Jurkat, Clone E6-1 (cell line): ENCODE data around the gene WDFY2.
"Not testable (repeated sequence)": the region's sequence is repeated elsewhere in the genome, so short reads cannot be mapped to it uniquely, and the experiment has no call there.

ENCODE experiments used
- DNase-seq: peaks from one replicate; pipeline ENCODE4 v3.0.0-alpha.2; 2011; ENCODE audit warnings: low read depth, low spot score
- H3K4me3 ChIP-seq: 2 replicates; pipeline ENCODE4 v1.5.1; 2011; ENCODE audit warnings: mild to moderate bottlenecking, low read length, control low read depth, moderate library complexity

Gene WDFY2

DNA sequence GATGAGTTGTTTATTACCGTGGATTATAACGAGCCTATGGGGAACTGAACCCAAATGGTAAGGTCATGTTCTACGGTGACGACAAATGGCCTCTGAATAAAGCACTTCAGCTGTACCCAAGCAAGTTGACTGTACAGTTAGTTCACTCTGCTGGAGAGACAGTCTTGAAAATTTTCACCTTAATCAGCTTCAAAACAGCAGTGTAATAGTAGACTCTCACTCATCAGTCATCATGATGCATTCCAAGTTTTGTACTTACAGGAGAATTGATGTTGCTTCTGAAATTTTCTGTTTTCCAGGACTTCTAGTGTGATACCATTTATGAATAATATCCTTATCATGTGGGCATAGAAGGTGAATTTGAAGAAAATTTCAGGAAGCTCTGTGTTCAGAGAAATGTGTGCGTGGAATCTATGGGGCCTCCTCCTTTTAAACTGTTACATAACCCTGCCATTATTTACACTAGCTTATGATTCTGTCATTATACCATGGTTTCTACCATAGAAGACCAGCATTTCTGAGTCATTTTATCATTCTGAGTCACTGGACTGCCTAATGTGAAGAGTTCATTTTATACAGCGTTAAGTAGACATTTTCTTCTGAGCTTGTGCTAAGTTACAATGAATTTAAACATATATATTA, 96.9 kb downstream of the WDFY2 start:
- no peak overlapping the region for H3K4me3 ChIP-seq
- DNase-seq: no peak

GRCh38 chr13:51682686-51683085, 98.4 kb downstream of the WDFY2 start:
- no peak for DNase-seq
- H3K4me3 ChIP-seq: no peak overlapping the region

DNA sequence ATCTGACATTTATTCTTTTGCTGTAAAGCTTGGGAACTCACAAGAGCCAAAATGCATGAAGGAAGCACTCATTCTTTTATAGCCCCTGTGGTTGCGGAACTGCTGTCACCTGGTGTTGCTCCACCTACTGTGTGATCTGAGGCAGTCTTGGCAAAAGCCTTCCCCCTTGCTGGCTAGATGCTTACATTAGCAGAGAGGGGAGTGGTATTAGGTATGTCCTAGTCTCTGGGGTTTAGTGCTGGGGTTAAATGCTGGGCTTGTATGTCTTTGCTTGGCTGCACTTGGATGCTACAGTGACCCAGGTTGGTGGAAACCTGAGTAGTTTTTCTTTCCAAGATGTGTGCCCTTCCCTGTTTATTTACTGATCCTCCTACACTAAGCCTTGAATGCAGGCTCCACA, 99.3 kb downstream of the WDFY2 start:
- no peak for DNase-seq

DNA sequence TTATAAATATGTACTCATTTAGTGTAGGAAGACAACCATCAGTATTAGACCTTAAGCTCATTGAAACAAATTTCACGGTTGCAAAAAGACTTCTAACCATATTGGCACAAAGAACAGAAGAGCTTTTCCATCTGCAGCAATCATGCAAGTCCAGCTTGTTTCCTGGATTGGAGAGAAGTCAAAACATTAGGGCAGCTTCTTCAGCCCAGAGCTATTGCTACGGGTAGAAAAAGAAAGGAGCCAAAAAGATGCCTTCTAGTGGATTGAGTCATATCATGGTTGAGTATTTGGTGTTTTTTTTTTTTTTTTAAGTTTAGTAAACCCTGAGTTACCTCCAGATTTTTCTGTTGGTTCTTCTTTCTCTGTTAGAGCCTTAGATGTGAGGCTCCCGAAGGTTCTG, 99.8 kb downstream of the WDFY2 start:
- no peak overlapping the region for H3K4me3 ChIP-seq
- no peak for DNase-seq

More for the DNA sequence above, 99.3 kb downstream of the WDFY2 start:
- H3K4me3 ChIP-seq: no peak overlapping the region

DNA sequence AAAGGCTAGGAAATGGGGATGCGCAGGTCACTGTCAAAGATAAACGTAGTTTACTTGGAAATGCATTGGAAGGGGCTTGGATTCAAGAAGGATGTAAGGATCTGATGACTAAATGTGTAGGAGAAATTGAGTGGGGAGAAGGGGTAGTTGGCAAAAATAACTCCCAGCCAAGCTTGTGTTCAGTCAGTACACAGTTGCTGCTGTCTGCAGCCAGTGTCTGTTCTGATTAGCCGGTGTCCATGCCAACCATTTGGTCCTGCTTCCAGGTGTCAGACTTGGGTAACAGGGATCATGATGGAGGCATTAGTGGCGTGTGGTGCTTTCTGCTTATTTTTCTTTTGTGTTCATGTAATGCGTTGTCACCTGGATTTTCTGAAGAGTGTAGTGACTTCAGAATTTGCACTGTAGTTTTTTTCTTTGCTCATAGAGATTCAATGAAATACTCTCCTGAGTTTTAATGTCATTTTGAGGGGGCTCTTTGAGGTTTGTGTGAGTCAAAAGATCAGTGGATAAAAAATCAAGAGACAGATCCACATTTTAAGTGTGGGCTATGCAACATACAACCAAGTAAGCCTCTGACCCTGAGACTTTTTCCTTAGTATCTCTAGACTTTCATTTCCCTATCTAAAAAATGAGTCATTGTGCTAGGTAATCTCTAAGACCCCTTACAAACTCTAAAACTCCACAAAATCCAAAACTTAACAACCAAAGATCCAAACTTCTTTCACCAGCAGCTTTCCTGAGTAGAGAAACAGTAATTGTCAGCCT, 103.9 kb downstream of the WDFY2 start:
- H3K4me3 ChIP-seq: no peak overlapping the region
- DNase-seq: no peak

DNA sequence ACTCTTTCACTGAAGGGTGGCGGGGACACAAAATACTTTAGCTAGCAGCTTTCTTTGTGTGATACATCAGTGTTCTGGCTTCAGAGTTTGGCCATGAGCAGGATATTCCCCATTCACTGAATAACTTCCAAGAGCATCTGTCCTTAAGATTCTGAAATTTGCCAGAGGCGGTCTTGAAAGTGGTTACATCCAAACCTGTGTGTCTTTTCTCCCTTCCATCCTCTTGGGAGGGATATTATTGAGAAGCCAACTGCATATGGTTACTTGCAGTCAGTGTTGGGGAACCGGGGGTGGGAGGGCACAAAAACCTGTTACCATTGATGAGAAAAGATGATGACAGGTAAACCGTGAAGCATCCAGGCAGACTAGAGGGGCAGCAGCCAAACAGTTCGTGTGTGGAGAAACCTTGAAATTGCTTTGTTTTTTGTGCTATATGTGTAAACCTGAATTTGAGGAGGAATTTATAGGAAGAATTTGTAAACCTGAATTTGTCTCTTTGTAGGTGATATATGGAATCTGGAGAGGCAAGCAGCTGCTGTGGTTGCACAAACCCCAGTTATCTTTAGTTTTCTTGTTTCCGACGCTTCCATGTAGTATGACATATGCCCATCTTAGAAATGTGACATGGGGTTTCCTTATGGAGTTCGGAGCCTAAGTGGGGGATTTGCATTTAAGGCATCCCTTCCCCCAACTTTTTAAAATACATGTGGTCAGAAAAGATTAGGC, 104.8 kb downstream of the WDFY2 start:
- no peak for DNase-seq
- H3K4me3 ChIP-seq: no peak overlapping the region

- DNase-seq: no peak
- no peak overlapping the region for H3K4me3 ChIP-seq
These were observed 105.4 kb downstream of the WDFY2 start for GRCh38 chr13:51689663-51689996.

DNA sequence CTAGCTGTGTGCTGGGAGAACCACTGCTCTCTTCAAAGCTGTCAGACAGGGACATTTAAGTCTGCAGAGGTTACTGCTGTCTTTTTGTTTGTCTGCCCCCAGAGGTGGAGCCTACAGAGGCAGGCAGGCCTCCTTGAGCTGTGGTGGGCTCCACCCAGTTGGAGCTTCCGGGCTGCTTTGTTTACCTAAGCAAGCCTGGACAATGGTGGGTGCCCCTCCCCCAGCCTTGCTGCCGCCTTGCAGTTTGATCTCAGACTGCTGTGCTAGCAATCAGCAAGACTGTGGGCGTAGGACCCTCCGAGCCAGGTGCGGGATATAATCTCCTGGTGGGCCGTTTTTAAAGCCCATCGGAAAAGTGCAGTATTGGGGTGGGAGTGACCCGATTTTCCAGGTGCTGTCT, 111.4 kb downstream of the WDFY2 start:
- H3K4me3 ChIP-seq, DNase-seq: not testable (repeated sequence)

DNA sequence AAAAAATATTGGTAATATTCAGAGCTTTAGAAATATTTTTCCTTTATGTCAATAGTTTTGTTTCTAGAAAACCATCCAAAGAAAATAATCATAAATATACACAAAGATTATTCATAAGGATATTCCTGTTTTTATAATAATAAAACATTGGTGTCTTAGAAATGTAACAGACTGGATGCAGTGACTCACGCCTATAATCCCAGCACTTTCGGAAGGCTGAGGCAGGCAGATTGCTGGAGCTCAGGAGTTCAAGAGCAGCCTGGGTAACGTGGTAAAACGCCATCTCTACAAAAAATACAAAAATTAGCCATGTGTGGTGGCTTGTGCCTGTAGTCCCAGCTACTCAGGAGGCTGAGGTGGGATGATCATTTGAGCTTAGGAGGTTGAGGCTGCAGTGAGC, 112.9 kb downstream of the WDFY2 start:
- no peak for DNase-seq

GRCh38 chr13:51697855-51698254, 113.6 kb downstream of the WDFY2 start:
- no peak overlapping the region for H3K4me3 ChIP-seq
- no peak for DNase-seq

More for the DNA sequence above, 112.9 kb downstream of the WDFY2 start:
- H3K4me3 ChIP-seq: no peak overlapping the region

GRCh38 chr13:51698352-51698751, 114.1 kb downstream of the WDFY2 start:
- no peak for DNase-seq
- H3K4me3 ChIP-seq: no peak overlapping the region

- no peak for DNase-seq
- no peak overlapping the region for H3K4me3 ChIP-seq
These were observed 120.4 kb downstream of the WDFY2 start for GRCh38 chr13:51704399-51705313.

GRCh38 chr13:51707461-51707860, 123.2 kb downstream of the WDFY2 start:
- no peak overlapping the region for H3K4me3 ChIP-seq
- DNase-seq: no peak

GRCh38 chr13:51713807-51714206, 129.5 kb downstream of the WDFY2 start:
- no peak overlapping the region for H3K4me3 ChIP-seq
- no peak for DNase-seq

DNA sequence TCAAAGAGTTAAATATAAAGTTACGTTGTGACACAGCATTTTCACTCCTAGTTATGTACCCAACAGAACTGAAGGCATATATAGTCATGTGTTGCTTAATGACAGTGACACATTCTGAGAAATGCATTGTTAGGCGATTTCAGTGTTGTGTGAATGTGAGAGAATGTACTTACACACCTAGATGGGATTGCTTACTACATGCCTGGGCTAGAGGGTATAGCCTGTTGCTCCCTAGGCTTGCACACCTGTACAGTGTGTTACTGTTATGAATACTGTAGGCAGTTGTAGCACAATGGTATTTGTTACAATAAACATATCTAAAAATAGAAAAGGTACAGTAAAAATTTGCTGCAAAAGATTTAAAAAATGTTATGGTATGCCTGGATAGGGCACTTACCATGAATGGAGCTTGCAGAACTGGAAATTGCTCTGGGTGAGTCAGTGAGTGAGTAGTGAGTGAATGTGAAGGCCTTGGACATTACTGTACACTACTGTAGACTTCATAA, 130.5 kb downstream of the WDFY2 start:
- no peak overlapping the region for H3K4me3 ChIP-seq
- DNase-seq: no peak

- no peak overlapping the region for H3K4me3 ChIP-seq
- DNase-seq: no peak
These were observed 131.4 kb downstream of the WDFY2 start for GRCh38 chr13:51715613-51716012.

GRCh38 chr13:51717786-51718398, 133.6 kb downstream of the WDFY2 start:
- DNase-seq: no peak
- H3K4me3 ChIP-seq: no peak overlapping the region

DNA sequence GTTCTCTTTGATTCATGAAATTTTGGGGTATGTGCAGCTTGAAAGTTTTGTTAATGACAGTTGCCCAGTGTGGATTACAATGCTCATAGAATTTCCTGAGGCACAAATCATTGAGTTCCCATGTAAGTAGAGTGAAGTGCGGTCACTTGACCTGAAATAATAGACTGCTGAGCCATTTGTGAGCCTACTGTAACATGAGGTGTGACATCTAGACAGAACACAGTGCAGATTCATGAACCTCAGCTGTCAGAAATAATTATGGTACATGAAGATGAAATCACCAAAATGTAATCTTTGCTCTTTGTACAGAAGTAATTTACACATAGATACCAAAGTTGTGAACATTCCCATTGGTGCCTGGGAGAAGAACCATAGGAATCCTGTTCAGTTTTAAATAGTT, 135.1 kb downstream of the WDFY2 start:
- DNase-seq: no peak
- H3K4me3 ChIP-seq: no peak overlapping the region

- H3K4me3 ChIP-seq: no peak overlapping the region
- DNase-seq: no peak
These were observed 137.2 kb downstream of the WDFY2 start for GRCh38 chr13:51721496-51721895.
